ENCODE measurements around the gene SPSB1. TPM values are rescaled to one million over a fixed set of nuclear protein-coding genes. Genes with fewer than 3 reads are reported as not detected.

SPSB1 gene
- total and polyA plus RNA-seq, 10 of the 15 experiments (the other 5 are each of a cell fraction or from before 2014, with no cell fraction given): 0.02 to 2.0 (median 0.90) TPM; not detected in 1

DNA sequence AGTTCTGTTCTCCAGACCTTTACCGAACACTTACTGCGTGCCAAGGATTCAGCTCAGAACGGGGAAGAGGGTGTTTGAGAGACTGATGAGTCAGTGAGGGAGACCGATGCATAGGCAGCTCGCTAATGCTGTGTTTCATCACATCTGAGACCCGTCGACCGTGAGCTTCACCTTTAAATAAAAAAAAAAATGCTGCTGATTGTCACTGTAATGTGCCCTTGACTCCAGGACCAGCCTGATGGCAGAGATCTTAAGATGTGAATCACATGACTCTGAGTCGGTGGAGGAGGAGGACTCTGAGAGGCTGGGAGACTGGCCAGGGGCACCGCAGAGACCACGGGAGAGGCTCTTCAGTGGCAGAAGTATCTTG lies 28.8 kb downstream of the SPSB1 start:
- ChIA-PET CTCF (no interaction called here), RAD21 (ENCODE audit: unreplicated experiment) (interaction anchor here (1.3 kb wide), 1 partner anchor 51 kb away, joined by 3 read pairs; no protein-coding TSS in a partner anchor), POLR2A (no interaction called here), SMC1A (ENCODE audit: uncharacterized antibody, unreplicated experiment) (interaction anchor here (1.3 kb wide), 1 partner anchor 89 kb away, joined by 3 read pairs; no protein-coding TSS in a partner anchor)
- H3K9me3 ChIP-seq (replicated peaks; ENCODE audit: control insufficient read depth, insufficient read depth, low read length): no peaks in the 10 kb centered on the region
- FAIRE-seq (no peak), DNase-seq (ENCODE audit: low read depth, low spot score) (no peak), ATAC-seq (no peak)
- H3K4me2 ChIP-seq (ENCODE audit: control insufficient read depth, insufficient read depth): no peak overlapping the region
- no peak overlapping the region for H3K9ac ChIP-seq (ENCODE audit: control insufficient read depth, insufficient read depth, low read length)
- H3K4me1 ChIP-seq (ENCODE audit: control insufficient read depth, insufficient read depth, low read length): peaks cover 3% of the 10 kb centered on the region; the same call in 1 of the 2 replicates
- no peaks in the 10 kb centered on the region for H3K79me2 ChIP-seq (ENCODE audit: control insufficient read depth, insufficient read depth, low read length)
- no peaks in the 10 kb centered on the region for H3K36me3 ChIP-seq (ENCODE audit: control insufficient read depth in 2 of 2, insufficient read depth in 2 of 2, low read length in 1 of 2)
- no TSS peak for BruUV-seq (replicated peaks)
- TF ChIP-seq, protein P1, sequence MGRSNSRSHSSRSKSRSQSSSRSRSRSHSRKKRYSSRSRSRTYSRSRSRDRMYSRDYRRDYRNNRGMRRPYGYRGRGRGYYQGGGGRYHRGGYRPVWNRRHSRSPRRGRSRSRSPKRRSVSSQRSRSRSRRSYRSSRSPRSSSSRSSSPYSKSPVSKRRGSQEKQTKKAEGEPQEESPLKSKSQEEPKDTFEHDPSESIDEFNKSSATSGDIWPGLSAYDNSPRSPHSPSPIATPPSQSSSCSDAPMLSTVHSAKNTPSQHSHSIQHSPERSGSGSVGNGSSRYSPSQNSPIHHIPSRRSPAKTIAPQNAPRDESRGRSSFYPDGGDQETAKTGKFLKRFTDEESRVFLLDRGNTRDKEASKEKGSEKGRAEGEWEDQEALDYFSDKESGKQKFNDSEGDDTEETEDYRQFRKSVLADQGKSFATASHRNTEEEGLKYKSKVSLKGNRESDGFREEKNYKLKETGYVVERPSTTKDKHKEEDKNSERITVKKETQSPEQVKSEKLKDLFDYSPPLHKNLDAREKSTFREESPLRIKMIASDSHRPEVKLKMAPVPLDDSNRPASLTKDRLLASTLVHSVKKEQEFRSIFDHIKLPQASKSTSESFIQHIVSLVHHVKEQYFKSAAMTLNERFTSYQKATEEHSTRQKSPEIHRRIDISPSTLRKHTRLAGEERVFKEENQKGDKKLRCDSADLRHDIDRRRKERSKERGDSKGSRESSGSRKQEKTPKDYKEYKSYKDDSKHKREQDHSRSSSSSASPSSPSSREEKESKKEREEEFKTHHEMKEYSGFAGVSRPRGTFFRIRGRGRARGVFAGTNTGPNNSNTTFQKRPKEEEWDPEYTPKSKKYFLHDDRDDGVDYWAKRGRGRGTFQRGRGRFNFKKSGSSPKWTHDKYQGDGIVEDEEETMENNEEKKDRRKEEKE (IDR thresholded peaks at IDR 0.05): no peak
- TF ChIP-seq ATF7 (IDR thresholded peaks at IDR 0.05; ENCODE audit: low read depth) (no peak), FOS (IDR thresholded peaks at IDR 0.05; ENCODE audit: borderline replicate concordance, extremely low read depth, insufficient read length) (no peak), MEF2A (IDR thresholded peaks at IDR 0.05; ENCODE audit: insufficient read depth, low read depth, low read length) (no peak)
- no peak overlapping the region for H2AFZ ChIP-seq (ENCODE audit: control insufficient read depth, low read depth, low read length)
- H3K27me3 ChIP-seq (replicated peaks in 1 of 2; ENCODE audit: control insufficient read depth in 2 of 2, insufficient read depth in 2 of 2, low read length in 1 of 2): peaks cover 0 to 2% of the 10 kb centered on the region in 2 experiments; a peak in 1 of 4 replicates
- no peaks in the 10 kb centered on the region for H4K20me1 ChIP-seq (ENCODE audit: control insufficient read depth, insufficient read depth)
- H3K4me3 ChIP-seq: no peak overlapping the region
- intact Hi-C loops (cut with micrococcal nuclease; ENCODE audit: unreplicated experiment): no loop called here
- 80% methylated on average over 11 of the region's 11 CpGs for WGBS (ENCODE audit: insufficient coverage, insufficient replicate concordance, low lambda C conversion rate, missing lambda C conversion rate)
- no peak overlapping the region for H3K27ac ChIP-seq (ENCODE audit: control insufficient read depth, insufficient read depth)
- in situ Hi-C loops (cut with MboI): no loop called here

Data from GM12878 (cell line).